ENCODE measurements around the gene KRTAP26-1. TPM values are rescaled to one million over a fixed set of nuclear protein-coding genes. Genes with fewer than 3 reads are reported as not detected.

The KRTAP26-1 gene, protein sequence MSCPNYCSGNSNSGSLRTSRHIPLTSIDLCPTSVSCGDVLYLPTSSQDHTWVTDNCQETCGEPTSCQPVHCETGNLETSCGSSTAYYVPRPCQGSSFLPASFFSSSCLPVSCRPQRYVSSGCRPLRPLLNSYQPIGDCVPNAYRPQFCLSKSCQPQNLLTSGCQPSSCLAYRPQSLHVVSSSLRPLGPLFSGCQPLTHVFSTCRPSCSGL
- total RNA-seq = not detected in 2 replicates

DNA sequence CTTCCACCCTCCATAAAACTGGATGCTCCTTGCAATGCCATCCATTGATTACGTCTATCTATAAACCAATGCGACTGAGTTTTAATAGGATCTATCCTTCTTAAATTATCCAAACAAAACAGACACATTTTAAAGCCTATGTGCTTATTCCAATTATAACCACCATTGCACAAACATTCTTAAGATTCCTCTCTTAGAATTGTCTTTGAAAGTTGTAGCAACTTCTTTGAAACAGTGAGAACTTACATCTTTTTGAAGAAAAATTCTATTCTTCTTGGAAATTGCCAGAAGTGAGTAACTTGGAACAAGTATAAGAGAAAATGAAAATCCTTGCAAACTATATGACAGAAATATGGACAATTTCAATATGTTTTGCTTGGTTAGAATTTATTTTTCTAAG lies at the start of gene KRTAP26-1:
Gene KRTAP26-1 (minus strand): TSS at position 101 of the 400 bp plus-strand sequence. CDS start 280 bp downstream, outside the sequence.
- TF ChIP-seq, protein P1, sequence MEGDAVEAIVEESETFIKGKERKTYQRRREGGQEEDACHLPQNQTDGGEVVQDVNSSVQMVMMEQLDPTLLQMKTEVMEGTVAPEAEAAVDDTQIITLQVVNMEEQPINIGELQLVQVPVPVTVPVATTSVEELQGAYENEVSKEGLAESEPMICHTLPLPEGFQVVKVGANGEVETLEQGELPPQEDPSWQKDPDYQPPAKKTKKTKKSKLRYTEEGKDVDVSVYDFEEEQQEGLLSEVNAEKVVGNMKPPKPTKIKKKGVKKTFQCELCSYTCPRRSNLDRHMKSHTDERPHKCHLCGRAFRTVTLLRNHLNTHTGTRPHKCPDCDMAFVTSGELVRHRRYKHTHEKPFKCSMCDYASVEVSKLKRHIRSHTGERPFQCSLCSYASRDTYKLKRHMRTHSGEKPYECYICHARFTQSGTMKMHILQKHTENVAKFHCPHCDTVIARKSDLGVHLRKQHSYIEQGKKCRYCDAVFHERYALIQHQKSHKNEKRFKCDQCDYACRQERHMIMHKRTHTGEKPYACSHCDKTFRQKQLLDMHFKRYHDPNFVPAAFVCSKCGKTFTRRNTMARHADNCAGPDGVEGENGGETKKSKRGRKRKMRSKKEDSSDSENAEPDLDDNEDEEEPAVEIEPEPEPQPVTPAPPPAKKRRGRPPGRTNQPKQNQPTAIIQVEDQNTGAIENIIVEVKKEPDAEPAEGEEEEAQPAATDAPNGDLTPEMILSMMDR (IDR thresholded peaks at IDR 0.05; ENCODE audit: insufficient read depth, low read depth, low read length) = no peak
- no peak for DNase-seq (ENCODE audit: low read depth)
- no peak within 1 kb of the TSS for H3K4me3 ChIP-seq (ENCODE audit: low read depth, low read length)

DNA sequence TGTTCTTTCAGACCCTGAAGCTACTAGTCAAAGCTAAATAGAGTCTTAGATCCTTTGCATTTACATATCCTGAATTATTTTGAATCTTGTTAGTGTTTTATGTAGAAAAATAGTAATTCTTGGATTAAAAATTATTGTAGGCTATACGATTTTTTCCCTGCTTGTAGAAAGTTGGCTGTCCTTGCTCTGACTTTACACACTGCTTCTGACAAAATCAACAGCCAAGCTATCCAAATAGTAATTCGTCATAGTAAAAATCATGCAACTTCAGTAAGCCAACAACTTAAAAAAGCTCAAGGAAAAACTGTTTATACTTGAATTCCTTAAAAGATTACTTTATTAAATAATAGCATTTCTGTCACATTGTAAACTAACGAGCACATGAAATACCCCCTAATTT lies 35.8 kb upstream of the KRTAP26-1 start:
- no peak overlapping the region for H3K4me3 ChIP-seq (ENCODE audit: low read depth, low read length)
- TF ChIP-seq, protein P1 (IDR thresholded peaks at IDR 0.05; ENCODE audit: insufficient read depth, low read depth, low read length) = no peak
- no peak for DNase-seq (ENCODE audit: low read depth)

DNA sequence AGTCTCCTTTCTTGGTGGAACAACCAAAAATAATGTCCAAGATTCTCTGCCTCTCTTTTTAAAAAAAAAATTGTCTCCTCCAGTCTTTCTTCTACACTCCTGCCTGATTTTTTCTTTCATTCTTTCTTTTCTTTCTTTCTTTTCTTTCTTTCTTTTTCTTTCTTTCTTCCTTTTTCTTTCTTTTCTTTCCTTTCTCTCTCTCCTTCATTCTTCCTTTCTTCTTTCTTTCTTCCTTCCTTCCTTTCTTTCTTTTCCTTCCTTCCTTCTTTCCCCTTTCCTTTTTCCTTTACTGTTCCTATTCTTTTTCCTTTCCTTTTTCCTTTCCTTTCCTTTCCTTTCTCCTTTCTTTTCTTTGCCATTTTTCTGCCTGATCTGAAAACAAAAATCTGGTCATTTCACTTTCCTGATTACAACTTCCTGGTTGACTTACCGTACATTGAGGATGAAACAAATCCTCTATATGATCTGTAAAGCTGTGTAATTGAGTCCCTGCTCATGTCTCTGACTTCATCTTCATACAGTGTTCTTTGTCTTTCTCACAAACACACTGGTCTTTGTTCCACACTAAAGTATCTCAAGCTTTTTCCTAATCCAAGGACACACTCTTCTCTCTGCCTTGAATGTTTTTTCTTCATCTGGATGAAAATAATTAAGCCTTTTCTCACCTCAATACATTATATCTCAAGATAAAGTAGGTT lies 34.3 kb upstream of the KRTAP26-1 start:
- TF ChIP-seq, protein P1 (IDR thresholded peaks at IDR 0.05; ENCODE audit: insufficient read depth, low read depth, low read length) = no peak
- no peak for DNase-seq (ENCODE audit: low read depth)
- H3K4me3 ChIP-seq (ENCODE audit: low read depth, low read length) = no peak overlapping the region

DNA sequence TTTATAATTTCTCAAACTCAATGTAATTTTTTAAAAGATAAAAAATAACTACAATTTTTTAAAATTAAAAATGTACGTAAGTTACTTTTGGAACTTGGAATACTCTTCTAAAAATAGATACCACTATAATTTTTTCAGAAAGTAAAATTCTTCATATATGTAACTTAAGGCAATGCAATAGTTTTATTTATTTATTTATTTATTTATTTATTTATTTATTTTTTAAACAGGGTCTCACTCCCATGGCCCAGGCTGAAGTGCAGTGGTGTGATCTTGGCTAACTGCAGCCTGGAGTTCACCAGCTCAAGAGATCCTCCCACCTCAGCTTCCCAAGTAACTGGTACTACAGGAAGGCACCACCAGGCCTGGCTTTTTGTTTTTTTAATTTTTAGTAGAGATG lies 31.4 kb upstream of the KRTAP26-1 start:
- TF ChIP-seq, protein P1 (IDR thresholded peaks at IDR 0.05; ENCODE audit: insufficient read depth, low read depth, low read length) = no peak
- H3K4me3 ChIP-seq (ENCODE audit: low read depth, low read length) = no peak overlapping the region
- DNase-seq (ENCODE audit: low read depth) = no peak

DNA sequence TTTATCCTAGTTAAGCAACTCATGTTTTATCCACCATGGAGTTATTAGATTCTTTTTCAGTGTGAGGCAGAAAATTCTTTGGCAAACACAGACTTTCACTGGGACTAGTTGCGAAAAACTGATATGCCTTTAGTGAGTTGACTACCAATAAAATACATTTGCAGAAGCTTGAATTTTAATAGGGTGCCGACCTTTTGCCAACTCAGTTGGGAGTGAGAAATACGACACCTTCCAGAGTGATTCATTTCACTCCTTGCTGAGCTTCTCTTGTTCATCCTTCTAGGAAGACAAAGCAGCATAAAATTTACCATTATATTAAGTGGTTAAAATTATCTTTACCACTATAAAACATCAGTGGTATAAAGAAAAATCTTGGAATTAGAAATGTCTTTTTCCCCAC lies 29.5 kb upstream of the KRTAP26-1 start:
- H3K4me3 ChIP-seq (ENCODE audit: low read depth, low read length) = no peak overlapping the region
- TF ChIP-seq, protein P1 (IDR thresholded peaks at IDR 0.05; ENCODE audit: insufficient read depth, low read depth, low read length) = no peak
- no peak for DNase-seq (ENCODE audit: low read depth)

DNA sequence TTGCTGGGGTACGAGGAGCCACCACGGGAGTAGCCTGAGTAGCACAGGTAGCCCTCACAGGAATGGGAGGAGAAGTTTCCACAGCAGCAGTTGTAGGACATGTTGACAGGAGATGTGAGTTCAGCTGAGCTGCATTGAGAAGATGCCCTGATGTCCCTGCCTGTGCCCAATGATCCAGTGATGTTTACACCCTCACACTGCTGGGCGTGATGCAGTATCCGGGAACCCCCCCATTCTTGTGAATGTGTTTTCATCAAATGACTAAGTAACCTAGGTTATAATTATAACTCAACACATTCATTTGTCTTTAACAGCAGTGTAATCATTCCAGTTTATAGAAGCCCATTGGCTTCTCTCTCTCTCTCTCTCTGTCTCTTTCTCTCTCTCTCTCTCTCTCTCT lies 28.4 kb upstream of the KRTAP26-1 start, which contains the start of gene KRTAP23-1:
Gene KRTAP23-1 (minus strand): TSS at position 101 of the 400 bp plus-strand sequence. CDS start 0 bp downstream, at position 101.
- H3K4me3 ChIP-seq (ENCODE audit: low read depth, low read length) = no peak within 1 kb of the TSS
- DNase-seq (ENCODE audit: low read depth) = no peak
- TF ChIP-seq, protein P1 (IDR thresholded peaks at IDR 0.05; ENCODE audit: insufficient read depth, low read depth, low read length) = no peak

All from fibroblast of villous mesenchyme (primary cell).